DND-41 (cell line): ENCODE measurements around the gene CACNA2D3.

ENCODE experiments used
- ATAC-seq: fragments of 200-7000 bp; cut with Tn5 transposase; 3 replicates; pipeline ENCODE4 v1.9.1; 2021; ENCODE audit warnings: low read depth; ENCODE audit not compliant: insufficient read depth
- DNase-seq: peaks from one replicate; pipeline ENCODE4 v3.0.0-alpha.2; 2020
- H2AFZ ChIP-seq: 2 replicates; pipeline ENCODE4 v1.6.0; 2012; ENCODE audit warnings: low read depth, low read length
- H3K27ac ChIP-seq: 2 replicates; pipeline ENCODE4 v1.5.1; 2012; ENCODE audit warnings: low read length, inconsistent platforms
- H3K27me3 ChIP-seq: fragments of 200-600 bp; sonication (generic); 2 replicates; pipeline ENCODE4 v1.6.0; 2012; ENCODE audit warnings: low read length, mild to moderate bottlenecking, inconsistent platforms; ENCODE audit not compliant: insufficient read depth, poor library complexity
- H3K36me3 ChIP-seq: 2 replicates; pipeline ENCODE4 v1.5.1; 2012; ENCODE audit warnings: low read length, inconsistent platforms; ENCODE audit not compliant: insufficient read depth
- H3K4me1 ChIP-seq: 2 replicates; pipeline ENCODE4 v1.5.1; 2012; ENCODE audit warnings: mild to moderate bottlenecking, low read length; ENCODE audit not compliant: insufficient read depth
- H3K4me2 ChIP-seq: 2 replicates; pipeline ENCODE4 v1.6.0; 2012; ENCODE audit warnings: mild to moderate bottlenecking, moderate library complexity, low read length, inconsistent platforms; ENCODE audit not compliant: insufficient read depth
- H3K4me3 ChIP-seq, 2 experiments: fragments of 200-600 bp in 1 of 2; shearing (Covaris generic) in 1 of 2; 2 replicates each; pipeline ENCODE4 v1.5.1; 2012 to 2016; ENCODE audit warnings: inconsistent platforms in 2 of 2, low read length in 2 of 2, mild to moderate bottlenecking in 2 of 2, low read depth in 1 of 2, moderate library complexity in 1 of 2
- H3K79me2 ChIP-seq: 2 replicates; pipeline ENCODE4 v1.6.0; 2012; ENCODE audit warnings: low read length, inconsistent platforms; ENCODE audit not compliant: insufficient read depth
- H3K9ac ChIP-seq: 2 replicates; pipeline ENCODE4 v1.6.0; 2012; ENCODE audit warnings: low read depth, mild to moderate bottlenecking, inconsistent platforms, low read length, moderate library complexity
- H3K9me3 ChIP-seq: 2 replicates; pipeline ENCODE4 v1.5.1; 2012; ENCODE audit warnings: low read length, moderate library complexity, mild to moderate bottlenecking, inconsistent platforms; ENCODE audit not compliant: insufficient read depth, severe bottlenecking
- H4K20me1 ChIP-seq: 2 replicates; pipeline ENCODE4 v1.6.0; 2012; ENCODE audit warnings: low read length; ENCODE audit not compliant: insufficient read depth
- CTCF ChIP-seq: IDR thresholded peaks from 2 replicates; pipeline ENCODE4 v1.5.1; 2012; ENCODE audit warnings: borderline replicate concordance, low read length, moderate library complexity, mild to moderate bottlenecking; ENCODE audit not compliant: poor library complexity, severe bottlenecking; ENCODE audit errors: extremely low read depth
- EZH2 ChIP-seq: IDR thresholded peaks from 3 replicates; pipeline ENCODE4 v1.6.1; 2012; ENCODE audit warnings: borderline replicate concordance, low read depth, mild to moderate bottlenecking, moderate library complexity, low read length, inconsistent platforms; ENCODE audit not compliant: severe bottlenecking

Gene CACNA2D3

GRCh38 chr3:54232618-54233017, 110.3 kb downstream of the CACNA2D3 start:
- TF ChIP-seq EZH2 = no peak
- no peak for TF ChIP-seq CTCF
- Histone ChIP-seq H4K20me1 (no peaks in the 10 kb centered on the region), H3K9ac (no peak overlapping the region), H3K27ac (no peak overlapping the region), H3K27me3 (no peaks in the 10 kb centered on the region), H3K4me1 (no peaks in the 10 kb centered on the region), H3K4me2 (no peak overlapping the region), H3K4me3 (no peak overlapping the region), H3K79me2 (no peaks in the 10 kb centered on the region), H3K9me3 (no peaks in the 10 kb centered on the region), H2AFZ (no peak overlapping the region), H3K36me3 (no peaks in the 10 kb centered on the region)
- ATAC-seq (no peak), DNase-seq (no peak)

- ATAC-seq = no peak
Observed at GRCh38 chr3:54235998-54236397, 113.6 kb downstream of the CACNA2D3 start.

GRCh38 chr3:54237109-54237508, 114.8 kb downstream of the CACNA2D3 start:
- Histone ChIP-seq H3K27ac (no peak overlapping the region), H2AFZ (no peak overlapping the region), H3K4me1 (no peaks in the 10 kb centered on the region), H3K4me3 (no peak overlapping the region), H3K4me2 (no peak overlapping the region), H3K36me3 (no peaks in the 10 kb centered on the region), H3K27me3 (no peaks in the 10 kb centered on the region), H3K9ac (no peak overlapping the region), H4K20me1 (no peaks in the 10 kb centered on the region), H3K79me2 (no peaks in the 10 kb centered on the region), H3K9me3 (no peaks in the 10 kb centered on the region)
- DNase-seq (no peak), ATAC-seq (no peak)
- TF ChIP-seq CTCF = no peak
- no peak for TF ChIP-seq EZH2

More at GRCh38 chr3:54235998-54236397, 113.6 kb downstream of the CACNA2D3 start:
- H3K27me3 ChIP-seq = no peaks in the 10 kb centered on the region
- H3K36me3 ChIP-seq = no peaks in the 10 kb centered on the region
- no peak for DNase-seq
- no peaks in the 10 kb centered on the region for H4K20me1 ChIP-seq
- H3K4me3 ChIP-seq = no peak overlapping the region
- TF ChIP-seq CTCF = no peak
- no peak for TF ChIP-seq EZH2
- no peaks in the 10 kb centered on the region for H3K9me3 ChIP-seq
- no peak overlapping the region for H3K4me2 ChIP-seq
- no peak overlapping the region for H2AFZ ChIP-seq
- H3K4me1 ChIP-seq = no peaks in the 10 kb centered on the region
- no peak overlapping the region for H3K27ac ChIP-seq
- H3K79me2 ChIP-seq = no peaks in the 10 kb centered on the region
- H3K9ac ChIP-seq = no peak overlapping the region
